Coronary artery (tissue), 2 donors: ENCODE measurements around the gene LARP6.

ENCODE experiments used
- DNase-seq: peaks from one replicate; pipeline ENCODE4 v3.0.0-alpha.2; 2017; ENCODE audit warnings: low spot score
- H3K27ac ChIP-seq, 2 donors: fragments of 200-600 bp; sonication (generic); one replicate each; pipeline ENCODE4 v1.5.1; 2016 to 2019
- H3K4me3 ChIP-seq: fragments of 200-600 bp; sonication (generic); 2 replicates; pipeline ENCODE4 v1.5.1; 2016; ENCODE audit warnings: mild to moderate bottlenecking, moderate library complexity
- TF ChIP-seq, protein P1 (sequence below): fragments of 200-600 bp; sonication (generic); IDR thresholded peaks from one replicate; pipeline ENCODE4 v1.5.1; 2019; ENCODE audit warnings: antibody characterized with exemption

Gene LARP6

GRCh38 chr15:70783041-70783440 is 70.9 kb downstream of the LARP6 start:
- TF ChIP-seq, protein P1, sequence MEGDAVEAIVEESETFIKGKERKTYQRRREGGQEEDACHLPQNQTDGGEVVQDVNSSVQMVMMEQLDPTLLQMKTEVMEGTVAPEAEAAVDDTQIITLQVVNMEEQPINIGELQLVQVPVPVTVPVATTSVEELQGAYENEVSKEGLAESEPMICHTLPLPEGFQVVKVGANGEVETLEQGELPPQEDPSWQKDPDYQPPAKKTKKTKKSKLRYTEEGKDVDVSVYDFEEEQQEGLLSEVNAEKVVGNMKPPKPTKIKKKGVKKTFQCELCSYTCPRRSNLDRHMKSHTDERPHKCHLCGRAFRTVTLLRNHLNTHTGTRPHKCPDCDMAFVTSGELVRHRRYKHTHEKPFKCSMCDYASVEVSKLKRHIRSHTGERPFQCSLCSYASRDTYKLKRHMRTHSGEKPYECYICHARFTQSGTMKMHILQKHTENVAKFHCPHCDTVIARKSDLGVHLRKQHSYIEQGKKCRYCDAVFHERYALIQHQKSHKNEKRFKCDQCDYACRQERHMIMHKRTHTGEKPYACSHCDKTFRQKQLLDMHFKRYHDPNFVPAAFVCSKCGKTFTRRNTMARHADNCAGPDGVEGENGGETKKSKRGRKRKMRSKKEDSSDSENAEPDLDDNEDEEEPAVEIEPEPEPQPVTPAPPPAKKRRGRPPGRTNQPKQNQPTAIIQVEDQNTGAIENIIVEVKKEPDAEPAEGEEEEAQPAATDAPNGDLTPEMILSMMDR = no peak
- no peak for DNase-seq
- no peak overlapping the region for H3K4me3 ChIP-seq
- no peak overlapping the region for H3K27ac ChIP-seq

DNA sequence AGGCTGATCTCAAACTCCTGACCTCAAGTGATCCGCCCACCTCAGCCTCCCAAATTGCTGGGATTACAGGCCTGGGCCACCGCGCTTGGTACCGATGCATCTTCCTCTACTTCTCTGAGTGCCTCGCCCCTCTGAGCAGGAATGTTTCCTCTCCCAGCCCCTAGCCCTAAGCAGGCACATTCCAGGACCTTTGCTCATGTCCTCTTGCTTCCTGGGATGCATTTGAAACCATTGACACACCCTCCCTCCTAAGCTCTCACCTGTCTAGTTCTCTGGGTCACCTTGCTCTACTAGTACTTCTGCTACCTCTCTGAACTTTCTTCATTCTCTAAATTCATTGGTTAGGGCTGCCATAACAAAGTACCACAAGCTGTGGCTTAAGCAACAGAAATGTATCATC is 72.7 kb downstream of the LARP6 start:
- no peak for DNase-seq

More for the DNA sequence above, 72.7 kb downstream of the LARP6 start:
- Histone ChIP-seq H3K27ac (no peak overlapping the region), H3K4me3 (no peak overlapping the region)
- TF ChIP-seq, protein P1 = no peak
